Thymus (tissue), 11 donors: ENCODE results near the gene CALN1. TPM values are rescaled to one million over a fixed set of nuclear protein-coding genes. Genes with fewer than 3 reads are reported as not detected.
"Not testable (repeated sequence)": the region's sequence is repeated elsewhere in the genome, so short reads cannot be mapped to it uniquely, and the experiment has no call there.

Experiments
- DNase-seq, 9 donors: peaks; one replicate each; pipeline ENCODE4 v3.0.0-alpha.2; 2013; ENCODE audit warnings: low spot score in 9 of 9, low read depth in 6 of 9, missing footprints in 1 of 9
- H3K27ac ChIP-seq, 2 donors: one replicate each; pipeline ENCODE4 v1.5.1; 2013; ENCODE audit warnings: control low read depth in 1 of 2, low read depth in 1 of 2, low read length in 1 of 2, mild to moderate bottlenecking in 1 of 2, moderate library complexity in 1 of 2
- H3K27me3 ChIP-seq, 2 donors: one replicate each; pipeline ENCODE4 v1.5.1; 2013; ENCODE audit warnings: low read length in 1 of 2; ENCODE audit not compliant: control insufficient read depth in 2 of 2, insufficient read depth in 1 of 2
- H3K36me3 ChIP-seq, 2 donors: one replicate each; pipeline ENCODE4 v1.5.1; 2013; ENCODE audit warnings: low read length in 1 of 2, mild to moderate bottlenecking in 1 of 2, moderate library complexity in 1 of 2; ENCODE audit not compliant: control insufficient read depth in 2 of 2, insufficient read depth in 2 of 2
- H3K4me1 ChIP-seq, 2 donors: one replicate each; pipeline ENCODE4 v1.5.1; 2013; ENCODE audit warnings: low read length in 2 of 2; ENCODE audit not compliant: control insufficient read depth in 2 of 2, insufficient read depth in 2 of 2
- H3K4me3 ChIP-seq, 2 donors: one replicate each; pipeline ENCODE4 v1.5.1; 2013; ENCODE audit warnings: low read length in 2 of 2, control low read depth in 1 of 2, mild to moderate bottlenecking in 1 of 2
- H3K9me3 ChIP-seq, 2 donors: one replicate each; pipeline ENCODE4 v1.5.1; 2013; ENCODE audit warnings: low read length in 1 of 2, mild to moderate bottlenecking in 1 of 2; ENCODE audit not compliant: control insufficient read depth in 2 of 2, insufficient read depth in 1 of 2
- WGBS: extraction: QIAGEN DNeasy Blood & Tissue Kit; methylation state at CpG from one replicate; pipeline ENCODE4 v1.1.7; 2013; 5-methylcytosine and 5-hydroxymethylcytosine counted together
- polyA plus RNA-seq: library from polyadenylated mRNA; stranded (reverse); fragments of 200-250 nt; gene quantifications from one replicate; pipeline ENCODE4 v1.2.3, GENCODE V29; 2013
- total RNA-seq: library from RNA; stranded (reverse); fragments of 120-200 nt; gene quantifications from one replicate; pipeline ENCODE4 v1.2.4, GENCODE V29; 2013
- donor health status: healthy.

CALN1 gene
- total and polyA plus RNA-seq, 2 donors: 9.0 to 36.8 TPM

GRCh38 chr7:71937840-71938371 lies 474.2 kb downstream of the CALN1 start:
- no peak overlapping the region for H3K27ac ChIP-seq
- H3K36me3 ChIP-seq: peaks cover 13 to 21% of the 10 kb centered on the region in 2 donors
- H3K9me3 ChIP-seq: peaks cover 0 to 5% of the 10 kb centered on the region in 2 donors
- no peak overlapping the region for H3K4me3 ChIP-seq
- H3K4me1 ChIP-seq: no peaks in the 10 kb centered on the region
- no peak for DNase-seq
- WGBS: 93% methylated on average over 4 of the region's 4 CpGs
- H3K27me3 ChIP-seq: no peaks in the 10 kb centered on the region

GRCh38 chr7:71935674-71936073 lies 476.5 kb downstream of the CALN1 start:
- Histone ChIP-seq H3K9me3 (peaks cover 0 to 5% of the 10 kb centered on the region in 2 donors), H3K4me1 (no peaks in the 10 kb centered on the region), H3K27me3 (no peaks in the 10 kb centered on the region), H3K36me3 (peaks cover 16 to 17% of the 10 kb centered on the region in 2 donors), H3K27ac (no peak overlapping the region), H3K4me3 (no peak overlapping the region)
- 94% methylated on average over 5 of the region's 5 CpGs for WGBS
- no peak for DNase-seq

GRCh38 chr7:71933426-71933825 lies 478.7 kb downstream of the CALN1 start:
- Histone ChIP-seq H3K9me3 (peaks cover 0 to 9% of the 10 kb centered on the region in 2 donors), H3K4me1 (no peaks in the 10 kb centered on the region), H3K27me3 (no peaks in the 10 kb centered on the region), H3K36me3 (peaks cover 14 to 17% of the 10 kb centered on the region in 2 donors), H3K27ac (no peak overlapping the region), H3K4me3 (no peak overlapping the region)
- DNase-seq: no peak
- WGBS: 96% methylated on average over 7 of the region's 7 CpGs

- no peak overlapping the region for H3K27ac ChIP-seq
These were observed 486.5 kb downstream of the CALN1 start for GRCh38 chr7:71925663-71926062.

GRCh38 chr7:71914204-71914603 lies 497.9 kb downstream of the CALN1 start:
- H3K9me3 ChIP-seq, DNase-seq, H3K27me3 ChIP-seq, H3K4me1 ChIP-seq, H3K27ac ChIP-seq, H3K36me3 ChIP-seq, H3K4me3 ChIP-seq: not testable (repeated sequence)
- WGBS: 97% methylated on average over 4 of the region's 4 CpGs

More at GRCh38 chr7:71925663-71926062, 486.5 kb downstream of the CALN1 start:
- peaks cover 1 to 10% of the 10 kb centered on the region in 2 donors for H3K9me3 ChIP-seq
- WGBS: 95% methylated on average over 7 of the region's 7 CpGs
- no peak for DNase-seq
- no peak overlapping the region for H3K4me3 ChIP-seq
- peaks cover 3 to 13% of the 10 kb centered on the region in 2 donors for H3K36me3 ChIP-seq
- no peaks in the 10 kb centered on the region for H3K27me3 ChIP-seq
- no peaks in the 10 kb centered on the region for H3K4me1 ChIP-seq

- DNase-seq: no peak
- H3K4me1 ChIP-seq: no peaks in the 10 kb centered on the region
- H3K27me3 ChIP-seq: no peaks in the 10 kb centered on the region
- H3K27ac ChIP-seq: no peak overlapping the region
- WGBS: 85% methylated on average over 4 of the region's 4 CpGs
- no peak overlapping the region for H3K4me3 ChIP-seq
- H3K36me3 ChIP-seq: peaks cover 0 to 16% of the 10 kb centered on the region in 2 donors
- no peaks in the 10 kb centered on the region for H3K9me3 ChIP-seq
These were observed 499.7 kb downstream of the CALN1 start for GRCh38 chr7:71912476-71912875.

- peaks cover 0 to 11% of the 10 kb centered on the region in 2 donors for H3K36me3 ChIP-seq
- no peak for DNase-seq
- H3K27me3 ChIP-seq: no peaks in the 10 kb centered on the region
- 98% methylated on average over 5 of the region's 5 CpGs for WGBS
- H3K27ac ChIP-seq: no peak overlapping the region
- no peaks in the 10 kb centered on the region for H3K4me1 ChIP-seq
- no peaks in the 10 kb centered on the region for H3K9me3 ChIP-seq
- H3K4me3 ChIP-seq: no peak overlapping the region
These were observed 501.1 kb downstream of the CALN1 start for GRCh38 chr7:71911051-71911450.

GRCh38 chr7:71905821-71906220 lies 506.3 kb downstream of the CALN1 start:
- no peak overlapping the region for H3K27ac ChIP-seq
- WGBS: 98% methylated on average over 1 of the region's 1 CpG
- peaks cover 0 to 7% of the 10 kb centered on the region in 2 donors for H3K36me3 ChIP-seq
- DNase-seq: no peak
- H3K9me3 ChIP-seq: no peaks in the 10 kb centered on the region
- H3K4me3 ChIP-seq: no peak overlapping the region
- H3K27me3 ChIP-seq: no peaks in the 10 kb centered on the region
- H3K4me1 ChIP-seq: peaks cover 2% of the 10 kb centered on the region in 2 donors

- Histone ChIP-seq H3K4me1 (peaks cover 7% of the 10 kb centered on the region in 2 donors), H3K9me3 (no peaks in the 10 kb centered on the region), H3K36me3 (peaks cover 0 to 7% of the 10 kb centered on the region in 2 donors), H3K27ac (no peak overlapping the region), H3K27me3 (no peaks in the 10 kb centered on the region), H3K4me3 (no peak overlapping the region)
- 97% methylated on average over 4 of the region's 4 CpGs for WGBS
- DNase-seq: no peak
These were observed 507.7 kb downstream of the CALN1 start for GRCh38 chr7:71904484-71904883.
